Upper lobe of left lung (tissue), 4 donors: ENCODE data around the gene CD79B.

Experiments
- CTCF ChIP-seq, 6 experiments: fragments of 450-650 bp in 4 of 6; fragments of 200-600 bp in 2 of 6; sonication (generic) in 2 of 6; IDR thresholded peaks; one replicate each; pipeline ENCODE4 v1.5.1; 2016 to 2019; ENCODE audit warnings: antibody characterized with exemption in 6 of 6
- POLR2AphosphoS5 ChIP-seq, 2 donors: sonication (generic); formaldehyde crosslinking; IDR thresholded peaks; one replicate each; pipeline ENCODE4 v1.5.1; 2017; ENCODE audit warnings: antibody characterized with exemption in 2 of 2

- TF ChIP-seq CTCF (IDR thresholded peaks at IDR 0.05) (no peak), POLR2AphosphoS5 (IDR thresholded peaks at IDR 0.05) (no peak)
Measured at GRCh38 chr17:63937319-63937718, 5.2 kb upstream of the CD79B start.
